ENCODE measurements around the gene HSD17B3.
"Not testable (repeated sequence)": the region's sequence is repeated elsewhere in the genome, so short reads cannot be mapped to it uniquely, and the experiment has no call there.

HSD17B3 gene

GRCh38 chr9:96236337-96236736, 65.6 kb downstream of the HSD17B3 start:
- DNase-seq (ENCODE audit: low read depth), result not testable (repeated sequence)

GRCh38 chr9:96232539-96233241, 69.3 kb downstream of the HSD17B3 start:
- no peak for DNase-seq (ENCODE audit: low read depth)

- no peak for DNase-seq (ENCODE audit: low read depth)
Measured at GRCh38 chr9:96232164-96232538, 69.8 kb downstream of the HSD17B3 start.

- no peak for DNase-seq (ENCODE audit: low read depth)
Measured at GRCh38 chr9:96230002-96230401, 72.0 kb downstream of the HSD17B3 start.

GRCh38 chr9:96222132-96222531, 79.8 kb downstream of the HSD17B3 start:
- no peak for DNase-seq (ENCODE audit: low read depth)

GRCh38 chr9:96219900-96220257, 82.1 kb downstream of the HSD17B3 start:
- DNase-seq (ENCODE audit: low read depth), result no peak

- no peak for DNase-seq (ENCODE audit: low read depth)
Measured at GRCh38 chr9:96219026-96219899, 82.7 kb downstream of the HSD17B3 start.

- DNase-seq (ENCODE audit: low read depth), result peak; percentile 50
Measured at GRCh38 chr9:96217754-96218693, 84.0 kb downstream of the HSD17B3 start.

GRCh38 chr9:96217294-96217707, 84.7 kb downstream of the HSD17B3 start:
- no peak for DNase-seq (ENCODE audit: low read depth)

GRCh38 chr9:96216583-96216982, 85.4 kb downstream of the HSD17B3 start:
- DNase-seq (ENCODE audit: low read depth), result no peak

GRCh38 chr9:96215841-96216240, 86.1 kb downstream of the HSD17B3 start:
- DNase-seq (ENCODE audit: low read depth), result no peak

- no peak for DNase-seq (ENCODE audit: low read depth)
Measured at GRCh38 chr9:96214635-96215034, 87.3 kb downstream of the HSD17B3 start.

GRCh38 chr9:96209407-96210271, 92.3 kb downstream of the HSD17B3 start:
- DNase-seq (ENCODE audit: low read depth), result no peak

GRCh38 chr9:96206156-96206751, 95.7 kb downstream of the HSD17B3 start:
- no peak for DNase-seq (ENCODE audit: low read depth)

- no peak for DNase-seq (ENCODE audit: low read depth)
Measured at GRCh38 chr9:96204853-96205252, 97.1 kb downstream of the HSD17B3 start.

GRCh38 chr9:96203867-96204501, 98.0 kb downstream of the HSD17B3 start:
- no peak for DNase-seq (ENCODE audit: low read depth)

- no peak for DNase-seq (ENCODE audit: low read depth)
Measured at GRCh38 chr9:96202971-96203780, 98.8 kb downstream of the HSD17B3 start.

- no peak for DNase-seq (ENCODE audit: low read depth)
Measured at GRCh38 chr9:96201140-96201539, 100.8 kb downstream of the HSD17B3 start.

- DNase-seq (ENCODE audit: low read depth), result no peak
Measured at GRCh38 chr9:96199006-96199405, 103.0 kb downstream of the HSD17B3 start.

- no peak for DNase-seq (ENCODE audit: low read depth)
Measured at GRCh38 chr9:96195541-96195940, 106.4 kb downstream of the HSD17B3 start.

All from activated T-helper 1 cell treated with Interleukin-2 at 50 U/mL for 16 hours (primary cell).